HUDEP-2 (cell line): ENCODE measurements around the gene DBNDD1.
"Not testable (repeated sequence)": the region's sequence is repeated elsewhere in the genome, so short reads cannot be mapped to it uniquely, and the experiment has no call there.

Experiments used
- DNase-seq, 76 experiments: peaks; one replicate each; lab custom pipeline; 2025; ENCODE audit not compliant: unreplicated experiment in 76 of 76; lab: John Stamatoyannopoulos, UW

Gene DBNDD1

GRCh38 chr16:90012991-90013745 is 6.1 kb downstream of the DBNDD1 start:
- DNase-seq = no peak

- no peak for DNase-seq
Measured at GRCh38 chr16:90011908-90012501, 7.3 kb downstream of the DBNDD1 start.

DNA sequence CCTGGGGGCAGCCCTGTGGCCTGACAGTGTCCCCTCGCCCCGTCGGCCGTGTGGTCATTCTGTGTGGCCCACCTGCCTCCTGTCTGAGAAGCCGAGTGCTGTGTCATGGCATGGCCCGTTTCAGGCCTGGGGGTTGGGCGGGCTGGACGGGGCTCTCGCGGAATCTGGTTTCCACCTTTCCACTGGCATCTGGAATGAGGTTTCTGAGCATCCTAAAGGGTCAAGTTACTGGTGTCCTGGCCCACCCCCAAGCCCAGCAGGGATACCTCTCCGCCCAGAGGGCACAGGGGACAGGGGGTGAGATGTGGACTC is 7.8 kb downstream of the DBNDD1 start:
- no peak for DNase-seq

DNA sequence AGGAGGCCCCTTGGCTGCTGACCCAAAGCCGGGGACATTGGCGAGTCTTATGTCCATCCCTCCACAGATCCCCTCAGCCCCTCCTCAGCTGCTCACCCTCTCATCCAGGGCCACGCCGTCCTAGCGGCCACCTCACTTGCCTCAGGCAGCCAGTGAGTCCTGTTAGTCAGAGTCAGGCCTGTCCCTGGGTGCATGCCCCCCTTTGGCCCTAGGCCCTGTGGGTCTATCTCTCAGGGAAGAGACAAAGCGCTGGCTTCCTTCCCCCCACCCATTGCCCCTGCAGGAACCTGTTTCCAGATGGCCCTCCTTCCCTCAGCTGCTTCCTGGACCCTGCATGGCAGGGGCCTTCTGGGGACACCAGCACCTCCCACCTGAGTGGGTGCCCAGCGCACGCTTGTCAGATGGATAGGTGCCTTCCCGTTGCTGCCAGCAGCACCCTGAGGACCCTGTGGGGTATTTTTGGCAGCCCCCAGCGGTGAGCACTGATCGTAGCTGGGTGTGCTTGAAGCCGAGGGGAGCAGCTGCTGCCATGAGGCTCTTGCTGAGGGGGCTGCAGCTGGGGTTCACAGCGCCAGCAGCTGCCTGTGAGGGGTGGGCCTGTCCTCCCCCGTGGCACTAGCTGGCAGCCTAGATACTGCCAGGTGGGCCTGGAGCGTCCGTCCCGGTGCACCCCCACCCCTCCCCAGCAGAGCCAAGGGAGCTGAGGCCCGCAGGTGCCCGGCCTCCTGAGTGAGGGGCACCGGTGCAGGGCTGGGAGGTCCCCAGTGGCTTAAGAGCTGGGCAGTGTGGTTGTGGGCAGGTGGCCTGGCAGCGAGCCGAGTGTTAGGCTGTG is 8.4 kb downstream of the DBNDD1 start:
- DNase-seq = no peak

- DNase-seq = no peak
Measured at GRCh38 chr16:90009172-90009899, 9.9 kb downstream of the DBNDD1 start.

- no peak for DNase-seq
Measured at GRCh38 chr16:90008708-90009145, 10.5 kb downstream of the DBNDD1 start.

- not testable (repeated sequence) for DNase-seq
Measured at GRCh38 chr16:90007635-90008234, 11.5 kb downstream of the DBNDD1 start.

- no peak for DNase-seq
Measured at GRCh38 chr16:90007015-90007414, 12.2 kb downstream of the DBNDD1 start.

GRCh38 chr16:90005956-90006663 is 13.1 kb downstream of the DBNDD1 start:
- no peak for DNase-seq

DNA sequence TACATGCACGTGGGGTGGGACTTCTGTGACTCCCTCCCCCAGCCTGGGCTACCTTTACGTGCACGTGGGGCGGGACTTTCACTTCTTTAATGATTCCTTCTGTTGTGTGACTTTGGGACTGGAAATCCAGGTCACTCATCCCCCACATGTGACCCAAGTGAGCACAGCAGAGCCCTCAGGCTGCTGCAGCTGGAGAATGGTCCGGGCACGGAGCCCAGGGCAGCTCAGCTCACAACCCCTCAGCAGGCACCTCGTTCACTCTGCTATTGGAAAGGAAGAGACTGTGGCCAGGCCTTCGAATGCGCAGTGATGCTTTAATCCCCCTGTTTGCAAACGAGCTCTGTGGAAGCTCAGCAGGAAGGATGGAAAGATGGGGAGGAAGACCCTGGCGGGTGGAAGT is 14.7 kb downstream of the DBNDD1 start:
- DNase-seq = no peak

GRCh38 chr16:90002759-90003158 is 16.5 kb downstream of the DBNDD1 start:
- no peak for DNase-seq

GRCh38 chr16:90001761-90002503 is 17.3 kb downstream of the DBNDD1 start:
- no peak for DNase-seq

DNA sequence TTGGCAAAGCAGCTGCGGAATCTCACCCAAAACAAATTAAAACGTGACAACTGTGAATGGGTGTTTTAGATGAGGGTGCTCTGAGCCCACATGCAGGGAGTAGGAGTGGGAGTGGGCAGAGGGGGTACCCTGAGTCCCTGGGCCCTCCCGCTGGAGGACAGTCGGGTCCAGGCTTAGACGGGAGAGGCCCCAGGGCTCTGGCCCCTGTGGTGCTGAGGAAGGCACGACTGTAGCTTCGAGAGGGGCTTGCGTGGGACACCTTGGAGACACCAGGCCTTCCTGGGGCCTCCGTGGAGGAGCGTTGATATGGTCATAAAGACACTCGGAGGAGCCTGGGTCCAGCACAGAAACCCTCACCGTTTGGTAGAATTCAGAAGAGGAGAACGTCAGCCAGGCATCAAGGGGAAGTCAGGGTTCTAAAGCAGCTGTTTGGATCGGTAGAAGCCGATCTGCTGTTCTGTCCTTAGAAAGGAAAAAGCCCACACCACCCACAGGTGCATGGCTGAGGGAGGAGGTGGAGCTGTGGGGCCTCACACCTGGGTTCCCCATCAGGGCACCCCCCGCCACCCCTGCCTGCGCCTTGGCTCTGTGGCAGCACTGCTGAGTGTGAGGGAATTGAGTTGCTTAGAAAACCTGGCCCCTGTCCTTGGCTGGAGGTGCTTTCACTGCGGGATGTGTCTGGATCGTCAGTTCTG is 18.4 kb downstream of the DBNDD1 start:
- no peak for DNase-seq

DNA sequence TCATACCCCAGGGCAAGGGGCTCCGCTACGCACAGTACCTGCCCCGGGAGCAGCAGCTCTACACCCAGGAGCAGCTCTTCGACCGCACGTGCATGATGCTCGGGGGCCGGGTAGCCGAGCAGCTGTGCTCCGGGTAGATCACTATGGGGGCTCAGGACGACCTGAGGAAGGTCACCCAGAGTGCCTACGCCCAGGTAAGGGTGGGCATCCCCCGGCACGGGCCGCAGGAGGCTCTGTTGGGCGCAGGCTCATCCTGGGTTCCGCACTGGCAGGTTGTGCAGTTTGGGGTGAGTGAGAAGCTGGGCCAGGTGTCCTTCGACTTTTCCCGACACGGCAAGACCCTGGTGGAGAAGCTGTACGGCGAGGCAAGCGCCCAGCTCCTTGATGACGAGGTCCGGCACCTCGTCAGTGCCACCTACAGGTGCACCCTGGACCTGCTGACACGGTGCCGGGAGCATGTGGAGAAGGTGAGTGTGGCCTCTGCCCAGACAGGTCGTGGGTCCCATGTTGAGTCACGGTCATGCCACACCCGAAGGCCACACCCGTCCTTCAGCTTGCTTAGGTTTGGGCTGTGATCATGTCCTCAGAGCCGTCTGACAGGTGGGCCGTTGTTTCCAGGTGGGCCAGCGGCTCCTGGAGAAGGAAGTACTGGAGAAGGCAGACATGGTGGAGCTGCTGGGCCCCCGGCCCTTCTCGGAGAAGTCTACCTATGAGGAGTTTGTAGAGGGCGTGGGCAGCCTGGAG is 19.3 kb downstream of the DBNDD1 start:
- no peak for DNase-seq

GRCh38 chr16:89996178-89996489 is 23.1 kb downstream of the DBNDD1 start:
- no peak for DNase-seq

DNA sequence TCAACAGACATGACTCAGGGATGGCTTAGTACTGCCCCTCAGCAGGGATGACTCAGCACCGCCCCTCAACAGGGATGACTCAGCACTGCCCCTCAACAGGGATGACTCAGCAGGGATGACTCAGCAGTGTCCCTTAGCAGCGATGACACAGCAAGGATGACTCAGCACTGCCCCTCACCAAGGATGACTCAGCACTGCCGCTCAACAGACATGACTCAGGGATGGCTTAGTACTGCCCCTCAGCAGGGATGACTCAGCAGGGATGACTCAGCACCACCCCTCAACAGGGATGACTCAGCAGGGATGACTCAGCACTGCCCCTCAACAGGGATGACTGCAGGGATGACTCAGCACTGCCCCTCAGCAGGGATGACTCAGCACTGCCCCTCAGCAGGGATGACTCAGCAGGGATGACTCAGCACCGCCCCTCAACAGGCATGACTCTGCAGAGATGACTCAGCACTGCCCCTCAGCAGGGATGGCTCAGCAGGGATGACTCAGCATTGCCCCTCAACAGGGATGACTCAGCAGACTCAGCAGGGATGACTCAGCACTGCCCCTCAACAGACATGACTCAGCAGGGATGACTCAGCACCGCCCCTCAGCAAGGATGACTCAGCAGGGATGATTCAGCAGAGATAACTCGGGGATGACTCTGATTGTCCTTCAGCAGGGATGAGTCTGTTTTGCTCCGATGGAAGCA is 23.6 kb downstream of the DBNDD1 start:
- peak in 58 of 76 experiments; percentile 7 to 75 (median 48) for DNase-seq

GRCh38 chr16:89994721-89995474 is 24.4 kb downstream of the DBNDD1 start:
- peak in 51 of 76 experiments; percentile 8 to 73 (median 43) for DNase-seq
